Kidney epithelial cell (primary cell): ENCODE measurements around the gene DHX15. TPM values are rescaled to one million over a fixed set of nuclear protein-coding genes. Genes with fewer than 3 reads are reported as not detected.

ENCODE experiments used
- DNase-seq: peaks from one replicate; pipeline ENCODE4 v3.0.0-alpha.2; 2010; ENCODE audit warnings: low read depth
- H3K27me3 ChIP-seq: 2 replicates; pipeline ENCODE4 v1.6.0; 2011; ENCODE audit warnings: low read length; ENCODE audit not compliant: control insufficient read depth, insufficient read depth
- H3K36me3 ChIP-seq: 2 replicates; pipeline ENCODE4 v1.5.1; 2011; ENCODE audit warnings: low read length; ENCODE audit not compliant: control insufficient read depth, insufficient read depth
- H3K4me3 ChIP-seq: 2 replicates; pipeline ENCODE4 v1.5.1; 2011; ENCODE audit warnings: low read depth, mild to moderate bottlenecking, control low read depth, low read length
- CTCF ChIP-seq: IDR thresholded peaks from 2 replicates; pipeline ENCODE4 v1.5.1; 2011; ENCODE audit warnings: mild to moderate bottlenecking, moderate library complexity, low read length, control low read depth, inconsistent platforms; ENCODE audit not compliant: insufficient read depth, poor library complexity, severe bottlenecking
- total RNA-seq: library from RNA; depleted of rRNA; stranded (reverse); fragments of >200 nt; gene quantifications from 2 replicates; pipeline ENCODE4 v1.2.3, GENCODE V29; 2015

DHX15 gene
- total RNA-seq, 1 donor from 2014 or later, result 87.5 TPM

DNA sequence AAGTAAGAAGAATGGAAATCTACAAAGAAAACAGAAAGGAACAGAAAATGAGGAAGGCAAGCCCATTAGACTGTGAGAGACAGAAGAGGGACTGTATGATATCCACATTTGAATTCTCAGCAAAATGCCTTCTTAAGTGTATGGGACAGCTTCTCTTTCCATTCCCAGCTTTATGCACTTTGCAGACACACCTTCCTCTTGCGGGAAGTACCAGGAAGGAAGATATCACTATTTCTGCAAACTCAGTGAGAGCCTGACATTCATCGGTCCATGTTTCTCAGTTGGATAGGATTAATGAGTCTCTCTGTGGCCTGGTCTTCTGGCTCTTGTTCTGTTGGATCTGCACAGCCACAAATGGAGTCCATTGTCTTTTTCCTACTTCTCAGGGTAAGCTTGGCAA, 31.6 kb upstream of the DHX15 start:
- TF ChIP-seq CTCF, result no peak
- no peak for DNase-seq
- no peaks in the 10 kb centered on the region for H3K36me3 ChIP-seq
- no peaks in the 10 kb centered on the region for H3K27me3 ChIP-seq
- H3K4me3 ChIP-seq, result no peak overlapping the region

GRCh38 chr4:24614881-24615280, 30.5 kb upstream of the DHX15 start:
- Histone ChIP-seq H3K27me3 (no peaks in the 10 kb centered on the region), H3K4me3 (no peak overlapping the region), H3K36me3 (no peaks in the 10 kb centered on the region)
- DNase-seq, result no peak
- TF ChIP-seq CTCF, result no peak

DNA sequence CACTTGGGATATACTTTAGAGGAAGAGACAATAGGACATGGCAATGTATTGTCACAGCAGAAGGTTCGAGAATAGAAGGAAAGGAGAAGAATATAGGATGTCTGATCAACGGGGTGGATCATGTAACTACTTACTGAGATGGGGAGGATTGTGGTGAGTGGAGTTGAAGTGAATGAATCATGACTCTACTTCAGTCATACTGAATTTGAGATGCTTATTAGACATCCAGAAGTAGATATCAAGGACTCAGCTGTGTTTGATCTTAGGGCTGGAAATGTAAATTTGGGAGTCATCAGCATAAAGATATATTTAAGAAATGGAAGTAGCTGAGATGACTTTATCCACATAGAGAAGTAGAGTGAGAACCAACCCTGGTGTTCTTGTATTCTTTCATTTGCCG, 29.1 kb upstream of the DHX15 start:
- Histone ChIP-seq H3K36me3 (no peaks in the 10 kb centered on the region), H3K27me3 (no peaks in the 10 kb centered on the region), H3K4me3 (no peak overlapping the region)
- no peak for TF ChIP-seq CTCF
- DNase-seq, result no peak

DNA sequence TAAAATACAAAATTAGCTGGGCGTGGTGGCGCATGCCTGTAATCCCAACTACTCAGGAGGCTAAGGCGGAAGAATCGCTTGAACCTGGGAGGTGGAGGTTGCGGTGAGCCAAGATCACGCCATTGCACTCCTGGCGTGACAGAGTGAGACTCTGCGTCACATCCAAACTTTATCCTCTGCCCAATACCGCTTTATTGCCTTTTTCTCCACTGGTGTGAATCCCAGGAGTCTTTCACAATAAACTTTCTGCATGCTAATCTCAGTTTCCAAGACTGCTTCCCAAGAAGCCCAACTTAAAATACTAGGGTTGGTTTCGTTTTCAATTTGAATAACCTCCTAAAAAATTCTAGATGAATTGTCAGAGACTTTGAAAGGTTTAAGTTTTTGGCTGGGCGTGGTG, 27.2 kb upstream of the DHX15 start:
- DNase-seq, result no peak
- Histone ChIP-seq H3K36me3 (no peaks in the 10 kb centered on the region), H3K4me3 (no peak overlapping the region), H3K27me3 (no peaks in the 10 kb centered on the region)
- TF ChIP-seq CTCF, result no peak

DNA sequence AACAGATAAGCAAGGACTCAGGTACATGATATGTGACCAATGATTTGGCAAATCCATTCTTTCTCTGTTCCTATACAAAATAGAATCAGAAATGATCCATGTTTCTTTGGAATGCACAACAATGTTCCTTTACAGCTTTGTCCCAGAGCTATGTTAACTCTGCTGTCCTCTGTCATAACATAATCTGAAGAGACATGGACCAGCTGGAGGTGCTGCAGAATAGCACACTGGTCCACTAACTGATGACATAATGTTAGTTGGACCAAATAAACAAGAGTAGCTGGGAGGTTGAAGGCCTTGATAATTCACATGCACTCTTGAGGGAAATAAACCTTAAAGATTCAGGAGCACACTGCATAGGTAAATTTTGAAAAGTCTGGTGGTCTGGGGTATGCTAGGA, 23.0 kb upstream of the DHX15 start:
- Histone ChIP-seq H3K36me3 (no peaks in the 10 kb centered on the region), H3K4me3 (no peak overlapping the region), H3K27me3 (no peaks in the 10 kb centered on the region)
- no peak for TF ChIP-seq CTCF
- no peak for DNase-seq

DNA sequence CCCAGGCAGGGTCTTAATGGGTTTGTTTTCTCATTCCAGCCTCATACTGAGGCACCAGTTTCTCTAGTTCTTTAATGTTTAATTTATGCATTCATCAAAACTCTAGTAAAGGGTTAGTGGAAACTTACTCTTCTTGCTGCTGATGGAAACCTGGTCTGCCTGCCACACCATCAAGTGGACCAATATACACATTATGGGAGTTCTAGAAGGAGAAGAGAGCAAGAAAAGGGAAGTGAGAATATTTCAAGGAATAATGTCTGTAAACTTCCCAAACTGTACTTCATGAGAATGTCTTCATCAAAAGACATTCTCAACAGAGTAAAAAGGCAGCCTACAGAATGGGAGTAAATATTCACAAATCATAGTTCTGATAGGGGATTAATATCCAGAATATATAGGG, 20.9 kb upstream of the DHX15 start:
- TF ChIP-seq CTCF, result no peak
- Histone ChIP-seq H3K27me3 (no peaks in the 10 kb centered on the region), H3K4me3 (no peak overlapping the region), H3K36me3 (no peaks in the 10 kb centered on the region)
- DNase-seq, result no peak
